ENCODE results near the gene XXYLT1. TPM values are rescaled to one million over a fixed set of nuclear protein-coding genes. Genes with fewer than 3 reads are reported as not detected.

Gene XXYLT1
- total RNA-seq, 3 donors from 2014 or later = 10.0 to 10.7 (median 10.2) TPM

- Histone ChIP-seq H3K36me3 (ENCODE audit: low read depth) (no peaks in the 10 kb centered on the region), H3K9me3 (no peaks in the 10 kb centered on the region), H3K4me3 (no peak overlapping the region), H3K4me1 (ENCODE audit: low read depth) (no peaks in the 10 kb centered on the region)
- DNase-seq (no peak), ATAC-seq (peak; percentile 24)
- intact Hi-C loops (cut with DNase I, micrococcal nuclease) = no loop called here
- no peak for TF ChIP-seq CTCF (IDR thresholded peaks at IDR 0.05)
Observed at GRCh38 chr3:195028877-195029606, 241.9 kb downstream of the XXYLT1 start.

- no peak for TF ChIP-seq CTCF (IDR thresholded peaks at IDR 0.05)
- ATAC-seq (no peak), DNase-seq (no peak)
- H3K36me3 ChIP-seq (ENCODE audit: low read depth) = no peaks in the 10 kb centered on the region
- H3K9me3 ChIP-seq = no peaks in the 10 kb centered on the region
- no peak overlapping the region for H3K4me3 ChIP-seq
- H3K4me1 ChIP-seq (ENCODE audit: low read depth) = no peaks in the 10 kb centered on the region
- intact Hi-C loops (cut with DNase I, micrococcal nuclease) = no loop called here
Observed at GRCh38 chr3:195025884-195026200, 245.1 kb downstream of the XXYLT1 start.

DNA sequence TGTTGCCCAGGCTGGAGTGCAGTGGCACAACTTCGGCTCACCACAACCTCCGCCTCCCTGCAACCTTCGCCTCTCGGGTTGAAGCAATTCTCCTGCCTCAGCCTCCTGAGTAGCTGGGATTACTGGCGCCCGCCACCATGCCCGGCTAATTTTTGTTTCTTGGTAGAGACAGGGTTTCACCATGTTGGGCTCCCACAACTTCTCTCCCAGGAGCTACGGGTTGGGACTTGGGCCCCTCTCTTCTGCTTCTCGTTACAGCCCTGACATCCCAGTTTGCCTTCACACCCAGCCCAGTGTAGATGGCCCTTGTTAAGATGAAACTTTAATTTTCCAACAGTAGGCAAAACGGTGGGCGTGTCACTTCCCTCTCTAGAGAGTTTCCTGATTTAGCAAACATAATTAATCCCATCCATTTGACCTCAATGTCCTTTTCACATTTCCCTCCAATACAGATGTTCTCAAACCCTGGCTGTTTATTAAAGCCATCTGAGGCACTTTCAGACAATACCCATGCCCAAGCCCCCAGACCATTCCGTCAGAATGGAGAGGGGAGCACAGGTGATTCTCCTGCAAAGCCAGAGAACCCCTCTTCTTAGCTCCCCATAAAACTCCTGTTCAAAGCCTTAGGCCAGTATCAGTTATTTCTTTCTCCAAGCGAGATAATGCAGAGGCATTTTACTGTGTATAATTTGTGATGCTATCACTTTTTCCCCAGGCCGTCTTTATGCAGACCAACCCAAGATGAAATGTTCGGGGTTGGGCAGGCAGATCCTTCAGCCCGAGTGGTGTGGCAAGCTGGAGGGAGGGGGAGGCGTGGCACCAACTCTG lies 245.7 kb downstream of the XXYLT1 start:
- Histone ChIP-seq H3K4me1 (ENCODE audit: low read depth) (no peaks in the 10 kb centered on the region), H3K9me3 (no peaks in the 10 kb centered on the region), H3K4me3 (no peak overlapping the region), H3K36me3 (ENCODE audit: low read depth) (no peaks in the 10 kb centered on the region)
- no peak for TF ChIP-seq CTCF (IDR thresholded peaks at IDR 0.05)
- no peak for ATAC-seq
- DNase-seq = no peak
- intact Hi-C loops (cut with DNase I, micrococcal nuclease) = no loop called here

DNA sequence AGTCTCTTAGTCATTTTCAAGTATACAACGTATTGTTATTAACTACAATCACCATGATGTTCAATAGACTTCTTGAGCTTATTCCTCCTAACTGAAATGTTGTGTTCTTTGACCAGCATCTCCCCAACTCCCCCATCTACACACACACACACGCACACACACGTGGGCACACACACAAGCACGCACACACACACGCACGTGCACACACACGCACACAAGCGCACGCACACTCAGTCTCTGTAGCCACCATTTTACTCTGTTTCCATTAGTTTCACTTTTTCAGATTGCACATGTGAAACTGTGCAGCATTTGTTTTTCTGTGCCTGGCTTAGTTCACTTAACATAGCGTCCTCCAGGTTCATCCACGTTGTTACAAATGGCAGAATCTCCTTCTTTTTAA lies 247.0 kb downstream of the XXYLT1 start:
- ATAC-seq (no peak), DNase-seq (no peak)
- H3K4me3 ChIP-seq = no peak overlapping the region
- H3K36me3 ChIP-seq (ENCODE audit: low read depth) = no peaks in the 10 kb centered on the region
- intact Hi-C loops (cut with DNase I, micrococcal nuclease) = no loop called here
- H3K9me3 ChIP-seq = no peaks in the 10 kb centered on the region
- TF ChIP-seq CTCF (IDR thresholded peaks at IDR 0.05) = no peak
- H3K4me1 ChIP-seq (ENCODE audit: low read depth) = no peaks in the 10 kb centered on the region

GRCh38 chr3:195023576-195023975 lies 247.4 kb downstream of the XXYLT1 start:
- no peak for TF ChIP-seq CTCF (IDR thresholded peaks at IDR 0.05)
- Histone ChIP-seq H3K36me3 (ENCODE audit: low read depth) (no peaks in the 10 kb centered on the region), H3K4me3 (no peak overlapping the region), H3K4me1 (ENCODE audit: low read depth) (no peaks in the 10 kb centered on the region), H3K9me3 (no peaks in the 10 kb centered on the region)
- ATAC-seq (no peak), DNase-seq (no peak)
- intact Hi-C loops (cut with DNase I, micrococcal nuclease) = no loop called here
